Activated naive CD4-positive, alpha-beta T cell treated with anti-CD3 and anti-CD28 coated beads, Interleukin-2, amount 50 U/mL, for 72 hours (primary cell): Measurements from ENCODE around the gene RLIM. TPM values are rescaled to one million over a fixed set of nuclear protein-coding genes. Genes with fewer than 3 reads are reported as not detected.

ENCODE experiments used
- ATAC-seq, 2 donors: fragments of 150-1000 bp; cut with Tn5 transposase; 2 replicates each; pipeline ENCODE4 v1.10.0; 2021; ENCODE audit warnings: mild to moderate bottlenecking in 2 of 2, moderate library complexity in 2 of 2
- DNase-seq, 2 donors: peaks; one replicate each; pipeline ENCODE4 v3.0.0; 2021 to 2022; ENCODE audit warnings: low spot score in 2 of 2
- H3K27ac Mint-ChIP-seq, 2 donors: one replicate each; pipeline ENCODE4 v1.8.0; 2022; ENCODE audit warnings: mild to moderate bottlenecking in 2 of 2, mixed read lengths in 2 of 2
- H3K36me3 Mint-ChIP-seq, 2 donors: one replicate each; pipeline ENCODE4 v1.8.0; 2022; ENCODE audit warnings: mixed read lengths in 2 of 2
- H3K9me3 Mint-ChIP-seq, 2 donors: one replicate each; pipeline ENCODE4 v1.8.0; 2022; ENCODE audit warnings: mixed read lengths in 2 of 2
- total RNA-seq, 2 donors: library from RNA; stranded (reverse); gene quantifications; one replicate each; pipeline ENCODE4 v1.2.3, GENCODE V29; 2022

The RLIM gene
- total RNA-seq, 2 donors from 2014 or later, result 36.3 to 58.6 TPM

DNA sequence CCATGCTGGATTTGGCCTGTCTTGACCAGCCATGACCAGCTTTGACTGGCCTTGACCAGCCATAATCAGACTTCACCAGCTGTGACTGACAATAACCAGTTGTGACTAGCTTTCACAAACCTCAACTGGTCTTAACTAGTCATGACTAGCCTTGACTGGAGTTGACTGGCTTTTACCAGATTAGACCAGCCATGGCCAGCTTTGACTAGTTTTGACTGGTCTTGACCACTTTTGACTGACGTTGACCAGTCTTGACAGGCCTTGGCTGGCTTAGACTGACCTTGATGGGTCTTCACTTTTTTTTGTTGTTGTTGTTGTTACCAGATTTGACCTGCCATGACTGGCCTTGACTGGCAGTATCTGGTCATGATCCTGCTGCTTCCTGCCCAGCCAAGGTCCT lies 67.4 kb downstream of the RLIM start:
- ATAC-seq (no peak), DNase-seq (no peak)
- H3K27ac Mint-ChIP-seq, result no peak overlapping the region
- H3K36me3 Mint-ChIP-seq, result no peaks in the 10 kb centered on the region
- no peaks in the 10 kb centered on the region for H3K9me3 Mint-ChIP-seq

- no peak for ATAC-seq
- Mint-ChIP-seq H3K36me3 (no peaks in the 10 kb centered on the region), H3K9me3 (no peaks in the 10 kb centered on the region), H3K27ac (no peak overlapping the region)
- no peak for DNase-seq
Measured at GRCh38 chrX:74545880-74546523, 68.4 kb downstream of the RLIM start.

- peak; percentile 36 to 81 for ATAC-seq
- Mint-ChIP-seq H3K9me3 (no peaks in the 10 kb centered on the region), H3K27ac (peak overlapping the region in 1 of 2 donors; percentile 43)
Measured at GRCh38 chrX:74540635-74541249, 73.7 kb downstream of the RLIM start.

DNA sequence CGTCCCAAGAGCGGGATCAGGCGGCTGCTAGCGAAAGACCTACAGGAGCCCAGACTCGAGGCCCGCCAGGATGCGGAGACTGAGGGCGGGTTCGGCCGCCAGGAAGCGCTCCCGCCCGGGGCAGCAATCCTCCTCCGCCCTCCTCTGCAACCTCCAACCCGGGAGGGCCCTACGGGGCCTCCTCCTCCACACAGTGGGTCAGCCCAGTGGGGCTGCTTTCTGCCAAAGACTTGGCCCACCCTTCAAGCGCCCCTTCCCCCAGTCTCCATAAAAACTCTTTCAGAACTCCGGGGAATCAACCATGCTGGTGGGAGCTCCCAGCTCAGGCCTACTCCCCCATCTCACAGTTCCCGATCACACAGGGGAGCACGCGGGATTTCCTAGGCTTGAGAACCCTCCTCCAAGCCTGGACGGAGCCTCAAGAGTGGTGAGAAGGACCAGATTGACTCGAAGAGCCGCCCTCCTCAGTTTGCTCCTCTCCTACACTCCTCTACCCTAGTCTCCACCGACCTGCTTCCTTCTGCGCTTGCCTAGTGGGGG lies 77.5 kb downstream of the RLIM start:
- DNase-seq (no peak), ATAC-seq (peak in 1 of 2 donors; percentile 5)
- Mint-ChIP-seq H3K36me3 (peaks cover 0 to 8% of the 10 kb centered on the region in 2 donors), H3K27ac (peak overlapping the region; percentile 74 to 91), H3K9me3 (no peaks in the 10 kb centered on the region)

More at GRCh38 chrX:74540635-74541249, 73.7 kb downstream of the RLIM start:
- no peak for DNase-seq
- H3K36me3 Mint-ChIP-seq, result peaks cover 0 to 8% of the 10 kb centered on the region in 2 donors

GRCh38 chrX:74536152-74536831 lies 78.1 kb downstream of the RLIM start:
- H3K27ac Mint-ChIP-seq, result peak overlapping the region in 1 of 2 donors; percentile 91
- DNase-seq (peak; percentile 16 to 65), ATAC-seq (peak; percentile 24 to 47)
- peaks cover 0 to 8% of the 10 kb centered on the region in 2 donors for H3K36me3 Mint-ChIP-seq
- no peaks in the 10 kb centered on the region for H3K9me3 Mint-ChIP-seq

- Mint-ChIP-seq H3K27ac (peak overlapping the region; percentile 82 to 91), H3K9me3 (no peaks in the 10 kb centered on the region), H3K36me3 (peaks cover 0 to 8% of the 10 kb centered on the region in 2 donors)
- ATAC-seq, result peak; percentile 34 to 68
- DNase-seq, result peak; percentile 11 to 64
Measured at GRCh38 chrX:74535408-74536151, 78.8 kb downstream of the RLIM start.

Other genes with a start within 250 kb of the RLIM start
- 1 to 10 TPM in 1 of 2 donors, under 1 TPM in 1; 0.60 to 2.2 TPM for gene SLC16A2, start 193.1 kb downstream of the RLIM start, total RNA-seq